Measurements from ENCODE around the gene GTF2F1. TPM values are rescaled to one million over a fixed set of nuclear protein-coding genes. Genes with fewer than 3 reads are reported as not detected.

GTF2F1 gene
- total RNA-seq, 6 experiments from 2014 or later: 12.8 to 22.7 (median 19.8) TPM

GRCh38 chr19:6334490-6335285 is 58.3 kb downstream of the GTF2F1 start:
- 80% methylated on average over 6 of the region's 6 CpGs for WGBS (ENCODE audit: insufficient coverage, low coverage, low lambda C conversion rate, missing lambda C conversion rate)
- Histone ChIP-seq H3K4me3 (no peak overlapping the region), H3K27ac (no peak overlapping the region), H3K27me3 (no peaks in the 10 kb centered on the region), H3K9me3 (no peaks in the 10 kb centered on the region), H3K36me3 (no peaks in the 10 kb centered on the region), H3K4me1 (no peaks in the 10 kb centered on the region)
- ATAC-seq (no peak), DNase-seq (no peak)
- intact Hi-C loops (cut with DNase I): no loop called here
- TF ChIP-seq POLR2A (IDR thresholded peaks at IDR 0.05) (no peak), CTCF (IDR thresholded peaks at IDR 0.05) (no peak)

GRCh38 chr19:6333439-6333838 is 59.5 kb downstream of the GTF2F1 start, which contains the start of gene ACER1:
Gene ACER1, minus strand, starts transcription at chr19:6333612. Its CDS starts 61 bp downstream, at chr19:6333551.
- H3K4me1 ChIP-seq: no peaks in the 10 kb centered on the region
- DNase-seq (no peak), ATAC-seq (no peak)
- WGBS (ENCODE audit: insufficient coverage, low coverage, low lambda C conversion rate, missing lambda C conversion rate): 68% methylated on average over 10 of the region's 17 CpGs
- no peaks in the 10 kb centered on the region for H3K27me3 ChIP-seq
- no peaks in the 10 kb centered on the region for H3K36me3 ChIP-seq
- intact Hi-C loops (cut with DNase I): no loop called here
- H3K4me3 ChIP-seq: no peak within 1 kb of the TSS
- no peak for TF ChIP-seq CTCF (IDR thresholded peaks at IDR 0.05)
- no peak for TF ChIP-seq POLR2A (IDR thresholded peaks at IDR 0.05)
- no peak within 1 kb of the TSS for H3K27ac ChIP-seq
- H3K9me3 ChIP-seq: no peaks in the 10 kb centered on the region

Small RNA genes lying within 50 kb of the gene (microRNA-seq; reads per million reads assigned to microRNA genes)
- gene MIR3940 (2.0 to 4.5 reads per million in 2 donors), gene MIR6790 (0 reads per million in 2 donors), gene MIR6885 (0 to 3.9 reads per million in 2 donors)

Small RNA genes lying within 50 kb of the gene (small RNA-seq; reads per million reads assigned to genes)
- gene MIR6790 (0 reads per million in 2 experiments), gene MIR6885 (0 reads per million in 2 experiments)

Other genes with a start within 250 kb of the GTF2F1 start
- 10 to 100 TPM; 11.3 to 24.3 (median 15.3) TPM for gene MLLT1, start 113.2 kb downstream of the GTF2F1 start, total RNA-seq
- under 1 TPM in 1 of 6 experiments, not detected in 5; 0.48 TPM for gene ACER1, start 59.6 kb downstream of the GTF2F1 start, total RNA-seq
- 100 to 1,000 TPM in 2 of 6 experiments, 10 to 100 TPM in 4; 38.0 to 112 (median 53.8) TPM for gene CLPP, start 31.6 kb downstream of the GTF2F1 start, total RNA-seq
- gene ALKBH7, start 20.4 kb downstream of the GTF2F1 start, total RNA-seq: 10 to 100 TPM; 60.7 to 78.4 (median 72.2) TPM
- 1 to 10 TPM in 3 of 6 experiments, under 1 TPM in 3; 0.55 to 1.9 (median 1.0) TPM for gene PSPN, start 17.2 kb downstream of the GTF2F1 start, total RNA-seq
- 10 to 100 TPM; 68.1 to 89.5 (median 76.1) TPM for gene KHSRP, start 31.6 kb upstream of the GTF2F1 start, total RNA-seq
- gene SLC25A41, start 40.6 kb upstream of the GTF2F1 start, total RNA-seq: under 1 TPM in 3 of 6 experiments, not detected in 3; 0.18 to 0.60 (median 0.56) TPM
- gene SLC25A23, start 66.6 kb upstream of the GTF2F1 start, total RNA-seq: 10 to 100 TPM; 23.3 to 50.0 (median 30.0) TPM
- 10 to 100 TPM; 20.6 to 56.1 (median 23.0) TPM for gene CRB3, start 71.1 kb upstream of the GTF2F1 start, total RNA-seq
- gene DENND1C, start 88.6 kb upstream of the GTF2F1 start, total RNA-seq: 1 to 10 TPM in 5 of 6 experiments, under 1 TPM in 1; 0.90 to 2.7 (median 1.8) TPM
- 10 to 100 TPM in 2 of 6 experiments, 1 to 10 TPM in 1, under 1 TPM in 3; 0.24 to 19.2 (median 1.4) TPM for gene TUBB4A, start 109.1 kb upstream of the GTF2F1 start, total RNA-seq
- gene TNFSF9, start 137.9 kb upstream of the GTF2F1 start, total RNA-seq: 1 to 10 TPM in 1 of 6 experiments, under 1 TPM in 2, not detected in 3; 0.27 to 1.6 (median 0.55) TPM
- not detected for gene CD70, start 198.0 kb upstream of the GTF2F1 start, total RNA-seq

Measured in right lobe of liver (tissue), 6 donors.